K562 (cell line): ENCODE data around the gene GNRHR. TPM values are rescaled to one million over a fixed set of nuclear protein-coding genes. Genes with fewer than 3 reads are reported as not detected.

Experiments
- ESRRB ChIP-seq: fragments of 250-450 bp; sonication (Bioruptor Pico); IDR thresholded peaks from 2 replicates; pipeline ENCODE4 v1.5.0; 2020; ENCODE audit warnings: mild to moderate bottlenecking, moderate library complexity, borderline replicate concordance
- polyA plus RNA-seq, 8 experiments: library from polyadenylated mRNA; depleted of rRNA in 4 of 8; stranded (reverse) in 5 of 8; unstranded in 3 of 8; fragments of >200 nt; fragmentation: Nextera tagmentation in 2 of 8; fragmentation: Illumina TruSeq in 1 of 8; extraction: Ambion mirVana in 2 of 8; extraction: Trizol in 1 of 8; gene quantifications; 2 replicates each; pipeline versions ENCODE4 v1.2.1 to v1.2.3, GENCODE V29; 2011 to 2014; ENCODE audit warnings: inconsistent platforms in 1 of 8, missing spikeins in 1 of 8
- total RNA-seq, 7 experiments: library from RNA; depleted of rRNA in 6 of 7; stranded (reverse); fragments of >200 nt in 6 of 7; fragmentation: Illumina TruSeq in 2 of 7; extraction: Trizol in 2 of 7; gene quantifications; 2 replicates each; pipeline versions ENCODE4 v1.2.1 to v1.2.3, GENCODE V29; 2011 to 2021; ENCODE audit warnings: low replicate concordance in 1 of 7
- TF ChIP-seq, protein P1 (sequence below), 2 experiments: fragments of 450-650 bp; IDR thresholded peaks; 2 replicates each; pipeline ENCODE4 v1.6.1; 2016; ENCODE audit warnings: mild to moderate bottlenecking in 2 of 2, borderline replicate concordance in 1 of 2, low read depth in 1 of 2, moderate library complexity in 1 of 2

Gene GNRHR
- total and polyA plus RNA-seq, 9 of the 15 experiments (the other 6 are each of a cell fraction or from before 2014, with no cell fraction given) = 0.06 to 0.13 TPM; not detected in 7

DNA sequence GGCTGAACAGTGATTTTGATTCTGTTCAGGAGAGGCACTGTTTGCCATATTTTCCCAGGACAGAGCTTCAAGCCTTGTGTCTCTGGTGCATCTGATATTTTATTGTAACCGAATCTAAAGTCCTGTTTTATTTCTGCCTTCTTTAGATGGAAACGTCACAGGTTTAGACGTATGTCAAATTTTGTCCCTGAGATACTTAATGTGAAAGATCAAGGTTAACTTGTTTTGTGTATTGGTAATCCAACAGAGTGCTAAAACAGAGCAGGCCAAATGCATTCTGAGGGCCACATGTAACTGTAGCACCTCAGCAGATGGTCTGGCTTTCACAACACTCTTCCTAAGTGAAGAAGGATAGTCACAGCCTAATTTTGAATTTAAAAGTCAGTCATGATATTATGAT is at the start of gene GNRHR (continued):
- TF ChIP-seq, protein P1, sequence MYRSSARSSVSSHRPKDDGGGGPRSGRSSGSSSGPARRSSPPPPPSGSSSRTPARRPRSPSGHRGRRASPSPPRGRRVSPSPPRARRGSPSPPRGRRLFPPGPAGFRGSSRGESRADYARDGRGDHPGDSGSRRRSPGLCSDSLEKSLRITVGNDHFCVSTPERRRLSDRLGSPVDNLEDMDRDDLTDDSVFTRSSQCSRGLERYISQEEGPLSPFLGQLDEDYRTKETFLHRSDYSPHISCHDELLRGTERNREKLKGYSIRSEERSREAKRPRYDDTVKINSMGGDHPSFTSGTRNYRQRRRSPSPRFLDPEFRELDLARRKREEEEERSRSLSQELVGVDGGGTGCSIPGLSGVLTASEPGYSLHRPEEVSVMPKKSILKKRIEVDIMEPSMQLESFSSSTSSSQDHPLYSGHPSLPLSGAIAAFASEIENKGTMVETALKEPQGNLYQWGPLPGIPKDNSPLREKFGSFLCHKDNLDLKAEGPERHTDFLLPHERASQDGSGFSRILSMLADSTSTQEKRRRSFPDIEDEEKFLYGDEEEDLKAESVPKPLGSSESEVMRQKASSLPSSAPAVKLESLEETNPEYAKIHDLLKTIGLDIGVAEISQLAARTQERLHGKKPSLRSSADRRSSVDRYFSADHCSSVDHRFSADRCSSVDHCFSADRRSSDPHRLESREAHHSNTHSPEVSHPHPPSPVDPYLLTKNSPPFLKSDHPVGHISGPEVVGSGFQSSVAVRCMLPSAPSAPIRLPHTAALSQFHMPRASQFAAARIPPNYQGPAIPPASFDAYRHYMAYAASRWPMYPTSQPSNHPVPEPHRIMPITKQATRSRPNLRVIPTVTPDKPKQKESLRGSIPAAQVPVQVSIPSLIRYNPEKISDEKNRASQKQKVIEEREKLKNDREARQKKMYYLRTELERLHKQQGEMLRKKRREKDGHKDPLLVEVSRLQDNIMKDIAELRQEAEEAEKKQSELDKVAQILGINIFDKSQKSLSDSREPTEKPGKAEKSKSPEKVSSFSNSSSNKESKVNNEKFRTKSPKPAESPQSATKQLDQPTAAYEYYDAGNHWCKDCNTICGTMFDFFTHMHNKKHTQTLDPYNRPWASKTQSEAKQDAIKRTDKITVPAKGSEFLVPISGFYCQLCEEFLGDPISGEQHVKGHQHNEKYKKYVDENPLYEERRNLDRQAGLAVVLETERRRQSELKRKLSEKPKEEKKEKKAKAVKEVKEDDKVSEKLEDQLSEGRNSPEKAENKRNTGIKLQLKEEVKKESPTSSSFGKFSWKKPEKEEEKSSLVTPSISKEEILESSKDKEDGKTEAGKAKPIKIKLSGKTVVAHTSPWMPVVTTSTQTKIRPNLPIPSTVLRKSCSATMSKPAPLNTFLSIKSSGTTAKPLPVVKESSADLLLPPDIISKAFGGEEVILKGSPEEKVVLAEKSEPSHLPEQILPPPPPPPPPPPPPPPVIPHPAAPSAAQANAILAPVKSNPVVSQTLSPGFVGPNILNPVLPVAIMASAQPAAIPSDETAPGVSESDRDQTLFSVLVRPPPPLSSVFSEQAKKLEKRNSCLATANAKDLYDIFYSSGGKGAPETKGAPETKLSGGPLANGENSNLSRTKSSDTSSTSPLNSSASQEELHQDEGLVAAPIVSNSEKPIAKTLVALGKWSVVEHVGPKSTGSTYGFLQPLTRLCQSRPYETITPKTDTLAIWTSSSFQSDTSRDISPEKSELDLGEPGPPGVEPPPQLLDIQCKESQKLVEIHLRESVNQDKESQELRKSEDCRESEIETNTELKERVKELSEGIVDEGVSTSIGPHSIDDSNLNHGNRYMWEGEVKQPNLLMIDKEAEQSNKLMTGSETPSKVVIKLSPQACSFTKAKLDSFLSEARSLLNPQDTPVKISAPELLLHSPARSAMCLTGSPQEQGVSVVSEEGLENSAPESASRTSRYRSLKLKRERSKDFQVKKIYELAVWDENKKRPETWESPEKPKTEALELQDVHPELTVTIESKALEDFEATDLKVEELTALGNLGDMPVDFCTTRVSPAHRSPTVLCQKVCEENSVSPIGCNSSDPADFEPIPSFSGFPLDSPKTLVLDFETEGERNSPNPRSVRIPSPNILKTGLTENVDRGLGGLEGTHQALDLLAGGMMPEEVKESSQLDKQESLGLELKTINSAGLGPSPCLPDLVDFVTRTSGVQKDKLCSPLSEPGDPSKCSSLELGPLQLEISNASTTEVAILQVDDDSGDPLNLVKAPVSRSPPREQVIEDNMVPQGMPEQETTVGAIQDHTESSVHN (IDR thresholded peaks at IDR 0.05; ENCODE audit: borderline replicate concordance in 1 of 2, low read depth in 1 of 2) = no peak
- no peak for TF ChIP-seq ESRRB (CRISPR knock-in tag)
- TF ChIP-seq, all 486 proteins: peak for 0
